WERI-Rb-1 (cell line): ENCODE data around the gene KDM2B.

Source experiments
- DNase-seq: peaks from one replicate; pipeline ENCODE4 v3.0.0-alpha.2; 2020
- H3K27ac ChIP-seq: fragments of 250-450 bp; sonication (Bioruptor Pico); 2 replicates; pipeline ENCODE4 v1.5.1; 2020; ENCODE audit warnings: mild to moderate bottlenecking, moderate library complexity
- H3K27me3 ChIP-seq: fragments of 250-450 bp; sonication (Bioruptor Pico); 2 replicates; pipeline ENCODE4 v1.5.1; 2021; ENCODE audit warnings: mild to moderate bottlenecking, low read depth, moderate library complexity; ENCODE audit not compliant: insufficient read depth, severe bottlenecking
- H3K36me3 ChIP-seq: fragments of 250-450 bp; sonication (Bioruptor Pico); 2 replicates; pipeline ENCODE4 v1.5.1; 2020; ENCODE audit warnings: mild to moderate bottlenecking, moderate library complexity
- H3K4me3 ChIP-seq: 2 replicates; pipeline ENCODE4 v1.5.1; 2011; ENCODE audit warnings: low read depth, mild to moderate bottlenecking, control low read depth, low read length
- H3K9me3 ChIP-seq: fragments of 250-450 bp; sonication (Bioruptor Pico); 2 replicates; pipeline ENCODE4 v1.5.1; 2021; ENCODE audit warnings: mild to moderate bottlenecking, moderate library complexity; ENCODE audit not compliant: severe bottlenecking
- TF ChIP-seq, protein P1 (sequence below): IDR thresholded peaks from 2 replicates; pipeline ENCODE4 v1.5.1; 2011; ENCODE audit warnings: low read depth, mild to moderate bottlenecking, control low read depth, inconsistent platforms, low read length

KDM2B gene

GRCh38 chr12:121543786-121544185, 37.0 kb downstream of the KDM2B start:
- Histone ChIP-seq H3K36me3 (peaks cover 2% of the 10 kb centered on the region), H3K9me3 (no peaks in the 10 kb centered on the region), H3K27ac (no peak overlapping the region), H3K27me3 (no peaks in the 10 kb centered on the region), H3K4me3 (no peak overlapping the region)
- TF ChIP-seq, protein P1, sequence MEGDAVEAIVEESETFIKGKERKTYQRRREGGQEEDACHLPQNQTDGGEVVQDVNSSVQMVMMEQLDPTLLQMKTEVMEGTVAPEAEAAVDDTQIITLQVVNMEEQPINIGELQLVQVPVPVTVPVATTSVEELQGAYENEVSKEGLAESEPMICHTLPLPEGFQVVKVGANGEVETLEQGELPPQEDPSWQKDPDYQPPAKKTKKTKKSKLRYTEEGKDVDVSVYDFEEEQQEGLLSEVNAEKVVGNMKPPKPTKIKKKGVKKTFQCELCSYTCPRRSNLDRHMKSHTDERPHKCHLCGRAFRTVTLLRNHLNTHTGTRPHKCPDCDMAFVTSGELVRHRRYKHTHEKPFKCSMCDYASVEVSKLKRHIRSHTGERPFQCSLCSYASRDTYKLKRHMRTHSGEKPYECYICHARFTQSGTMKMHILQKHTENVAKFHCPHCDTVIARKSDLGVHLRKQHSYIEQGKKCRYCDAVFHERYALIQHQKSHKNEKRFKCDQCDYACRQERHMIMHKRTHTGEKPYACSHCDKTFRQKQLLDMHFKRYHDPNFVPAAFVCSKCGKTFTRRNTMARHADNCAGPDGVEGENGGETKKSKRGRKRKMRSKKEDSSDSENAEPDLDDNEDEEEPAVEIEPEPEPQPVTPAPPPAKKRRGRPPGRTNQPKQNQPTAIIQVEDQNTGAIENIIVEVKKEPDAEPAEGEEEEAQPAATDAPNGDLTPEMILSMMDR, result no peak
- no peak for DNase-seq

DNA sequence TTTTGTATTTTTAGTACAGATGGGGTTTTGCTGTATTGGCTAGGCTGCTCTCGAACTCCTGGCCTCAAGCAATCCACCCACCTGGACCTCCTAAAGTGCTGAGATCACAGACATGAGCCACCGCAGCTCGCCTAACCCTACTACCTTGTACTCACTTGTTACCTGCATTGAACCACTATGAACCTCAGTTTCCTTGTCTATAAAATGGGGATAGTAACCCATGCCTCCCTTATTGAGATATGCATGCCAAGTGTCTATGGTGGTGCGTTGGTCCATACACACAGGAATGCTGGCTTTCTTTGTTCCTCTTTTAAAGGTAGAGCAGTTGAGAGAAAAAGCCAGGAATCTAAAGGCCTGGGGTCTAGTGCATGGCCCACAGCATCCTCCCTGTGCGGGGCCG, 40.9 kb downstream of the KDM2B start:
- no peaks in the 10 kb centered on the region for H3K27me3 ChIP-seq
- no peak overlapping the region for H3K4me3 ChIP-seq
- TF ChIP-seq, protein P1, result no peak
- H3K36me3 ChIP-seq, result no peaks in the 10 kb centered on the region; the same call in 1 of the 2 replicates
- H3K9me3 ChIP-seq, result no peaks in the 10 kb centered on the region
- DNase-seq, result no peak
- H3K27ac ChIP-seq, result no peak overlapping the region

DNA sequence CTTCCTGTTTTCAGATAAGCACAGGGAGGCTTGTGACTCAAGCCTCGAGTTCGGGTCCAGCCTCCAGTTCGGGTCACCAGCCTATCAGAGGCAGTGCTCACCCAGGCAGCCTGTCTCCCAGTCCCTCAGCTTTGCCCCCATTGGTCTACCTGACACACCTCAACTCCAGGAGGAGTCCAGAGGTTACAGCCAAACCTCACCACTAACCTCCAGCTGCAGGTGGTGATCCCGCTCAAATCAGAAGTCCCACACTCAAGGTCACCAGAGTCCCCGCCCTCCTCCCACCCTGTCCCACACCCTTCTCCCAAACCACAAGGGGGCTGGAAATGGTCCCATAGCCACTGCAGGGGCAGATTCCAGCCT, 42.1 kb downstream of the KDM2B start:
- TF ChIP-seq, protein P1, result no peak
- Histone ChIP-seq H3K27me3 (no peaks in the 10 kb centered on the region), H3K27ac (peak overlapping the region; percentile 92), H3K36me3 (peaks cover 4% of the 10 kb centered on the region), H3K4me3 (peak overlapping the region; percentile 67), H3K9me3 (no peaks in the 10 kb centered on the region)
- DNase-seq, result peak; percentile 44

DNA sequence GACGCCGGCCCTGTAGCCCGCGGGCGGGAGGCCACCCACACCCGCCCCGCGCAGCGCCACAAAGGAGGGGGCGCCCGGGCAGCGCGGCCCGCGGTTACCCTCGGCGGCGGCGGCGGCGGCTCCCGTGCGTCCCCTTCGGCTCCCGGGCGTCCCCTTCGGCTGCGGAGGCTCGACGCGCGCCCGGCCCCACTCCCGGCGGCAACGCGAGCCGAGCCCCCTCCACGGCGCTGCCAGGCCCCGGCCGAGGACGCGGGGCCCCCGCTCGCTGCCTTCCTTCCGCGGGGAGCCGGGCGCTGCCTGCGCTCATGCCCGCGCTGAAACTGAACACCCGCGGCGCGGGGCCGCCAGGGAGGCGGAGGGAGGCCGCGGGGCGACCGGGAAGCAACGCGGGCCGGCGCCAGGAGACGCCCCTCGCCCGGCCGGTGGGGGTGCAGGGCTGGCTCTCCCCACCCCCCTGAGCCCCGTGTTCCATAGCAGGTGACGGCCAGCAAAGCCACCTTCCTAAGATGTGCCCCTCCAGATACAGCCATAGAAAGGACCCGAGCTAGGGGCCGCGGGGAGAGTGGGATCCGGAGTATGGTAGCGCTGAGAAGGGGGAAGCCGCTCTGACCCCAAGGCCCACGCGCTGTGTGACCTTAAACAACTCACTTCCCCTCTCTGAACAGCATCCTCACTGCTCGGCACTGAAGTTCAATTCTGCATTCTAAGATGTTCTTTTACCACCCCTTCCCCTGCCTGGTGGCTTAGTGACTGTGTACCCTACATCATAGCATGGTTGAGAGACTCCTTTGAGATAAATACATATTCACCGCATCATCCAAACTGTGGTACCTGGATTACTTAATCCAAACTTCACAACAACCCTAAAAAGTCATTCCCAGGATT, 42.8 kb downstream of the KDM2B start:
- DNase-seq, result no peak
- peak overlapping the region; percentile 92 for H3K27ac ChIP-seq
- H3K27me3 ChIP-seq, result no peaks in the 10 kb centered on the region
- H3K9me3 ChIP-seq, result no peaks in the 10 kb centered on the region
- peaks cover 10% of the 10 kb centered on the region for H3K36me3 ChIP-seq
- H3K4me3 ChIP-seq, result peak overlapping the region; percentile 67
- TF ChIP-seq, protein P1, result no peak

GRCh38 chr12:121536899-121537813, 43.7 kb downstream of the KDM2B start:
- Histone ChIP-seq H3K9me3 (no peaks in the 10 kb centered on the region), H3K4me3 (peak overlapping the region; percentile 67), H3K27me3 (no peaks in the 10 kb centered on the region), H3K27ac (peak overlapping the region; percentile 92), H3K36me3 (peaks cover 19% of the 10 kb centered on the region)
- TF ChIP-seq, protein P1, result no peak
- DNase-seq, result peak; percentile 89
